GM06990 (cell line): ENCODE data around the gene UBE2M.
A peak's percentile ranks its signal among the peaks of the same experiment; 100 is the strongest.

Experiments
- DNase-seq: peaks from one replicate; pipeline ENCODE4 v3.0.0-alpha.2; 2011; ENCODE audit not compliant: insufficient read length; ENCODE audit errors: extremely low read depth
- H3K27me3 ChIP-seq: replicated peaks from 2 replicates; pipeline ENCODE4 v1.6.0; 2011; ENCODE audit warnings: low read length; ENCODE audit not compliant: control insufficient read depth, insufficient read depth
- H3K36me3 ChIP-seq: 2 replicates; pipeline ENCODE4 v1.5.1; 2011; ENCODE audit warnings: low read length; ENCODE audit not compliant: control insufficient read depth, insufficient read depth
- H3K4me3 ChIP-seq: replicated peaks from 2 replicates; pipeline ENCODE4 v1.5.1; 2011; ENCODE audit warnings: low read depth, mild to moderate bottlenecking, control low read depth, low read length
- CTCF ChIP-seq: IDR thresholded peaks from 2 replicates; pipeline ENCODE4 v1.5.1; 2011; ENCODE audit warnings: low read length, control low read depth, mild to moderate bottlenecking, inconsistent platforms; ENCODE audit not compliant: insufficient read depth, poor library complexity, severe bottlenecking

The UBE2M gene

GRCh38 chr19:58538257-58539168, 19.9 kb downstream of the UBE2M start:
- Histone ChIP-seq H3K36me3 (no peaks in the 10 kb centered on the region), H3K4me3 (peak overlapping the region; percentile 40), H3K27me3 (no peaks in the 10 kb centered on the region)
- TF ChIP-seq CTCF, result no peak
- DNase-seq, result no peak

GRCh38 chr19:58536852-58537798, 21.3 kb downstream of the UBE2M start:
- DNase-seq, result no peak
- Histone ChIP-seq H3K27me3 (no peaks in the 10 kb centered on the region), H3K36me3 (no peaks in the 10 kb centered on the region), H3K4me3 (no peak overlapping the region)
- no peak for TF ChIP-seq CTCF

GRCh38 chr19:58535857-58536256, 22.6 kb downstream of the UBE2M start:
- no peak for DNase-seq
- Histone ChIP-seq H3K36me3 (no peaks in the 10 kb centered on the region), H3K27me3 (no peaks in the 10 kb centered on the region), H3K4me3 (no peak overlapping the region)
- no peak for TF ChIP-seq CTCF

- no peak for DNase-seq
- no peak overlapping the region for H3K4me3 ChIP-seq
- H3K27me3 ChIP-seq, result no peaks in the 10 kb centered on the region
- TF ChIP-seq CTCF, result no peak
- H3K36me3 ChIP-seq, result no peaks in the 10 kb centered on the region
Observed at GRCh38 chr19:58531034-58531840, 27.2 kb downstream of the UBE2M start.

- no peaks in the 10 kb centered on the region for H3K36me3 ChIP-seq
- DNase-seq, result no peak
- no peak for TF ChIP-seq CTCF
Observed at GRCh38 chr19:58529405-58529804, 29.0 kb downstream of the UBE2M start.

More at GRCh38 chr19:58529405-58529804, 29.0 kb downstream of the UBE2M start:
- Histone ChIP-seq H3K27me3 (no peaks in the 10 kb centered on the region), H3K4me3 (no peak overlapping the region)
